Tibial nerve (tissue), 4 donors: ENCODE results near the gene ALX4.

Experiments used
- CTCF ChIP-seq, 5 experiments: fragments of 200-600 bp in 3 of 5; fragments of 450-650 bp in 2 of 5; sonication (generic) in 3 of 5; IDR thresholded peaks; one replicate each; pipeline ENCODE4 v1.5.1; 2016 to 2019; ENCODE audit warnings: antibody characterized with exemption in 5 of 5, mild to moderate bottlenecking in 3 of 5, moderate library complexity in 2 of 5
- EP300 ChIP-seq, 2 donors: sonication (generic); formaldehyde crosslinking; IDR thresholded peaks; one replicate each; pipeline ENCODE4 v1.6.1; 2017; ENCODE audit warnings: antibody characterized with exemption in 2 of 2, mild to moderate bottlenecking in 1 of 2
- POLR2A ChIP-seq, 2 donors: fragments of 450-650 bp; IDR thresholded peaks; one replicate each; pipeline ENCODE4 v1.6.1; 2017; ENCODE audit warnings: antibody characterized with exemption in 2 of 2, mild to moderate bottlenecking in 2 of 2, moderate library complexity in 2 of 2

GRCh38 chr11:44342616-44343015 is 32.7 kb upstream of the ALX4 start:
- TF ChIP-seq CTCF (IDR thresholded peaks at IDR 0.05) (no peak), POLR2A (IDR thresholded peaks at IDR 0.05) (no peak), EP300 (IDR thresholded peaks at IDR 0.05) (no peak)
